Panc1 (cell line): Measurements from ENCODE around the gene FRMPD2. TPM values are rescaled to one million over a fixed set of nuclear protein-coding genes. Genes with fewer than 3 reads are reported as not detected.

Experiments
- ATAC-seq: fragments of 200-7000 bp; cut with Tn5 transposase; 2 replicates; pipeline ENCODE4 v1.9.1; 2020; ENCODE audit warnings: mild to moderate bottlenecking, moderate library complexity
- BruUV-seq: library from RNA; stranded (reverse); fragments of 400-500 nt; replicated peaks from 2 replicates; lab custom pipeline; 2021; lab: Mats Ljungman, UMichigan
- CTCF ChIA-PET: fragments of 300-600 bp; sonication (Branson Sonifier 250); formaldehyde crosslinking; loops from one replicate; lab custom pipeline; 2022; ENCODE audit warnings: antibody characterized with exemption; lab: Charles Lee
- POLR2A ChIA-PET: fragments of 300-600 bp; sonication (Branson Sonifier 250); formaldehyde crosslinking; loops from one replicate; lab custom pipeline; 2022; ENCODE audit warnings: antibody characterized with exemption; lab: Charles Lee
- DNase-seq: peaks from one replicate; pipeline ENCODE4 v3.0.0-alpha.2; 2010; ENCODE audit warnings: low read depth, low spot score
- H3K27ac ChIP-seq: 2 replicates; pipeline ENCODE4 v1.5.1; 2011; ENCODE audit warnings: mild to moderate bottlenecking, low read length, inconsistent platforms
- H3K27me3 ChIP-seq: fragments of 200-500 bp; sonication (Bioruptor generic); 2 replicates; pipeline ENCODE4 v1.6.0; 2014; ENCODE audit warnings: low read length, inconsistent platforms; ENCODE audit not compliant: control insufficient read depth, insufficient read depth
- H3K36me3 ChIP-seq: fragments of 200-500 bp; sonication (Bioruptor generic); 2 replicates; pipeline ENCODE4 v1.5.1; 2014; ENCODE audit warnings: inconsistent platforms, mild to moderate bottlenecking, low read length, moderate library complexity; ENCODE audit not compliant: control insufficient read depth, insufficient read depth
- H3K4me1 ChIP-seq: 2 replicates; pipeline ENCODE4 v1.5.1; 2011; ENCODE audit warnings: inconsistent platforms, mild to moderate bottlenecking, low read length, moderate library complexity; ENCODE audit not compliant: control insufficient read depth, insufficient read depth
- H3K4me3 ChIP-seq, 2 experiments: 2 replicates each; pipeline ENCODE4 v1.5.1; 2011 to 2012; ENCODE audit warnings: low read depth in 2 of 2, low read length in 2 of 2, mild to moderate bottlenecking in 2 of 2, inconsistent platforms in 1 of 2, moderate library complexity in 1 of 2
- H3K9me3 ChIP-seq: fragments of 200-500 bp; sonication (Bioruptor generic); 2 replicates; pipeline ENCODE4 v1.5.1; 2014; ENCODE audit warnings: low read depth, mild to moderate bottlenecking, inconsistent platforms, low read length, moderate library complexity; ENCODE audit not compliant: control insufficient read depth, insufficient read depth
- POLR2AphosphoS5 ChIP-seq: IDR thresholded peaks from 2 replicates; pipeline ENCODE4 v1.6.1; 2012; ENCODE audit warnings: mild to moderate bottlenecking, low read depth, low read length, moderate library complexity
- SIN3A ChIP-seq: IDR thresholded peaks from 2 replicates; pipeline ENCODE4 v1.6.1; 2012; ENCODE audit warnings: low read depth, mild to moderate bottlenecking, low read length, moderate library complexity, borderline replicate concordance; ENCODE audit not compliant: insufficient read depth
- TCF7L2 ChIP-seq: IDR thresholded peaks from 2 replicates; pipeline ENCODE4 v1.6.1; 2011; ENCODE audit warnings: mild to moderate bottlenecking, low read depth, low read length, inconsistent platforms
- in situ Hi-C: cut with HindIII; loops from 2 replicates; pipeline ENCODE4 v1.10.0; 2016; ENCODE audit warnings: low sequenced_read_pairs, low pct_unique_long_range_greater_than_20kb
- intact Hi-C: fragments of 100-400 bp; cut with micrococcal nuclease; formaldehyde crosslinking; loops from one replicate; pipeline ENCODE4 v1.10.0; 2022; ENCODE audit not compliant: unreplicated experiment
- total RNA-seq: library from RNA; stranded (reverse); gene quantifications from one replicate; pipeline ENCODE4 v1.2.1, GENCODE V29; 2021; ENCODE audit not compliant: unreplicated experiment
- TF ChIP-seq, protein P1 (sequence below): fragments of 450-650 bp; IDR thresholded peaks from 2 replicates; pipeline ENCODE4 v1.5.1; 2017; ENCODE audit warnings: mild to moderate bottlenecking
- TF ChIP-seq, protein P2 (sequence below), 2 experiments: IDR thresholded peaks; 2 replicates each; pipeline ENCODE4 v1.6.1; 2011 to 2012; ENCODE audit warnings: low read depth in 2 of 2, control low read depth in 1 of 2, low read length in 1 of 2, mild to moderate bottlenecking in 1 of 2, moderate library complexity in 1 of 2; ENCODE audit not compliant: insufficient read depth in 1 of 2

FRMPD2 gene
- total RNA-seq, 1 experiment from 2014 or later, result not detected

DNA sequence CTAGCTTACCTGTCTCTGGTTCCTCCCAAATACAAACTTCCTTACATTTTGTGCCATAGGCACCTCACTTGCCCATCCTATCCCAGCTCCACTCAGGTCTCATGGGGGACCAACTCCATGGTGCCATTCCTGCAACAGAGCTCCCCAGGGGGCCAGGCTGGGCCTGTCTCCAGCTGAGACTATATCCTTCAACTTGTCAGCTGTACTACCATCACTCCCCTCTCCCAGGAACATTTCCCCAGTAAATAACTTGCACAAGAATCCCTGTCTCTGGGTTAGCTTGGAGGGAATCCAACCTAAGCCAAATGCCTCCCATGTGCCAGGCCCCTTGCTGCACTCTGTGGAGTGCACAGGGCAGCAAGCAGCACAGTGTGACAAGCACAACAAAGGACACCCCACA, 33.2 kb downstream of the FRMPD2 start:
- in situ Hi-C loops (no loop called here), intact Hi-C loops (no loop called here)

DNA sequence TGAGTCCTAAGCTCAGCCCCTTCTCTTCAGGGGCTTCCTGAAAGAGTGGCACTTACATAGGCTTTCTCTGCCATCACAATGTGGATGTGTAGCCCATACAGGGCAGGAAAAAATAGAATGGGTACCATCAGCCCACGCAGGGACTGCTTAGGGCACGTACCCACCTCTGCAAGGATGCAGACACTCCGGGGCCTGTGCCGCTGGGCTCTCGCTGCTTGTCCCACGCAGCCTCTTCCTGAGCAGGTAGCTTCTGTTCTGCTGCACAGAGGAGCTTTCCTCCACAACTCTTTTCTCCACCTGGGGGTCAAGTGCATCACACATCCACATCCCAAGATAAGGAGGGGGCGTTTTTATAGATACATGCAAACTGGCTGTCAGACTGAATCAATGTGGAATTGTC, 34.3 kb downstream of the FRMPD2 start:
- H3K9me3 ChIP-seq, result no peaks in the 10 kb centered on the region
- H3K27me3 ChIP-seq, result 0 out of 2 replicates have a peak, but pooled peaks cover 6% of the 10 kb centered on the region
- POLR2A ChIA-PET, result no interaction called here
- H3K4me1 ChIP-seq, result no peaks in the 10 kb centered on the region
- TF ChIP-seq, protein P1, sequence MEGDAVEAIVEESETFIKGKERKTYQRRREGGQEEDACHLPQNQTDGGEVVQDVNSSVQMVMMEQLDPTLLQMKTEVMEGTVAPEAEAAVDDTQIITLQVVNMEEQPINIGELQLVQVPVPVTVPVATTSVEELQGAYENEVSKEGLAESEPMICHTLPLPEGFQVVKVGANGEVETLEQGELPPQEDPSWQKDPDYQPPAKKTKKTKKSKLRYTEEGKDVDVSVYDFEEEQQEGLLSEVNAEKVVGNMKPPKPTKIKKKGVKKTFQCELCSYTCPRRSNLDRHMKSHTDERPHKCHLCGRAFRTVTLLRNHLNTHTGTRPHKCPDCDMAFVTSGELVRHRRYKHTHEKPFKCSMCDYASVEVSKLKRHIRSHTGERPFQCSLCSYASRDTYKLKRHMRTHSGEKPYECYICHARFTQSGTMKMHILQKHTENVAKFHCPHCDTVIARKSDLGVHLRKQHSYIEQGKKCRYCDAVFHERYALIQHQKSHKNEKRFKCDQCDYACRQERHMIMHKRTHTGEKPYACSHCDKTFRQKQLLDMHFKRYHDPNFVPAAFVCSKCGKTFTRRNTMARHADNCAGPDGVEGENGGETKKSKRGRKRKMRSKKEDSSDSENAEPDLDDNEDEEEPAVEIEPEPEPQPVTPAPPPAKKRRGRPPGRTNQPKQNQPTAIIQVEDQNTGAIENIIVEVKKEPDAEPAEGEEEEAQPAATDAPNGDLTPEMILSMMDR, result no peak
- TF ChIP-seq, protein P2, sequence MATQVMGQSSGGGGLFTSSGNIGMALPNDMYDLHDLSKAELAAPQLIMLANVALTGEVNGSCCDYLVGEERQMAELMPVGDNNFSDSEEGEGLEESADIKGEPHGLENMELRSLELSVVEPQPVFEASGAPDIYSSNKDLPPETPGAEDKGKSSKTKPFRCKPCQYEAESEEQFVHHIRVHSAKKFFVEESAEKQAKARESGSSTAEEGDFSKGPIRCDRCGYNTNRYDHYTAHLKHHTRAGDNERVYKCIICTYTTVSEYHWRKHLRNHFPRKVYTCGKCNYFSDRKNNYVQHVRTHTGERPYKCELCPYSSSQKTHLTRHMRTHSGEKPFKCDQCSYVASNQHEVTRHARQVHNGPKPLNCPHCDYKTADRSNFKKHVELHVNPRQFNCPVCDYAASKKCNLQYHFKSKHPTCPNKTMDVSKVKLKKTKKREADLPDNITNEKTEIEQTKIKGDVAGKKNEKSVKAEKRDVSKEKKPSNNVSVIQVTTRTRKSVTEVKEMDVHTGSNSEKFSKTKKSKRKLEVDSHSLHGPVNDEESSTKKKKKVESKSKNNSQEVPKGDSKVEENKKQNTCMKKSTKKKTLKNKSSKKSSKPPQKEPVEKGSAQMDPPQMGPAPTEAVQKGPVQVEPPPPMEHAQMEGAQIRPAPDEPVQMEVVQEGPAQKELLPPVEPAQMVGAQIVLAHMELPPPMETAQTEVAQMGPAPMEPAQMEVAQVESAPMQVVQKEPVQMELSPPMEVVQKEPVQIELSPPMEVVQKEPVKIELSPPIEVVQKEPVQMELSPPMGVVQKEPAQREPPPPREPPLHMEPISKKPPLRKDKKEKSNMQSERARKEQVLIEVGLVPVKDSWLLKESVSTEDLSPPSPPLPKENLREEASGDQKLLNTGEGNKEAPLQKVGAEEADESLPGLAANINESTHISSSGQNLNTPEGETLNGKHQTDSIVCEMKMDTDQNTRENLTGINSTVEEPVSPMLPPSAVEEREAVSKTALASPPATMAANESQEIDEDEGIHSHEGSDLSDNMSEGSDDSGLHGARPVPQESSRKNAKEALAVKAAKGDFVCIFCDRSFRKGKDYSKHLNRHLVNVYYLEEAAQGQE (IDR thresholded peaks at IDR 0.05; ENCODE audit: insufficient read depth in 1 of 2, low read depth in 2 of 2, low read length in 1 of 2), result no peak
- TF ChIP-seq SIN3A, result no peak
- TF ChIP-seq TCF7L2, result no peak
- no peak for TF ChIP-seq POLR2AphosphoS5
- no peak overlapping the region for H3K4me3 ChIP-seq
- no peak overlapping the region for H3K27ac ChIP-seq
- H3K36me3 ChIP-seq, result no peaks in the 10 kb centered on the region
- intact Hi-C loops, result no loop called here
- no TSS peak for BruUV-seq
- no peak for DNase-seq
- in situ Hi-C loops, result no loop called here
- ATAC-seq, result no peak
- CTCF ChIA-PET, result no interaction called here

More for the DNA sequence above, 33.2 kb downstream of the FRMPD2 start:
- Histone ChIP-seq H3K9me3 (no peaks in the 10 kb centered on the region), H3K36me3 (no peaks in the 10 kb centered on the region), H3K4me1 (no peaks in the 10 kb centered on the region), H3K27me3 (0 out of 2 replicates have a peak, but pooled peaks cover 6% of the 10 kb centered on the region), H3K4me3 (no peak overlapping the region), H3K27ac (no peak overlapping the region)
- no TSS peak for BruUV-seq
- DNase-seq, result no peak
- ChIA-PET CTCF (interaction anchor here (0.6 kb wide), 1 partner anchor 499 kb away, joined by 3 read pairs; no protein-coding TSS in a partner anchor), POLR2A (no interaction called here)
- TF ChIP-seq SIN3A, result no peak
- TF ChIP-seq TCF7L2, result no peak
- TF ChIP-seq, protein P2 (IDR thresholded peaks at IDR 0.05; ENCODE audit: insufficient read depth in 1 of 2, low read depth in 2 of 2, low read length in 1 of 2), result no peak
- TF ChIP-seq, protein P1, result no peak
- no peak for TF ChIP-seq POLR2AphosphoS5
- no peak for ATAC-seq
